GM13977 (cell line): ENCODE results near the gene MARCHF3.
"Not testable (repeated sequence)": the region's sequence is repeated elsewhere in the genome, so short reads cannot be mapped to it uniquely, and the experiment has no call there.

Source experiments
- DNase-seq: peaks from one replicate; pipeline ENCODE4 v3.0.0; 2012; ENCODE audit warnings: low spot score
- in situ Hi-C: fragments of 300-500 bp; cut with MboI; formaldehyde crosslinking; loops from one replicate; pipeline ENCODE4 v1.12.0; 2022; ENCODE audit warnings: low sequenced_read_pairs, low pct_unique_long_range_greater_than_20kb, mixed read lengths, inconsistent platforms; ENCODE audit not compliant: unreplicated experiment
- TF ChIP-seq, protein P1 (sequence below): IDR thresholded peaks from 2 replicates; pipeline ENCODE4 v1.5.1; 2012; ENCODE audit warnings: mild to moderate bottlenecking, control low read depth; ENCODE audit not compliant: insufficient read depth; ENCODE audit errors: extremely low read depth, missing control alignments

Gene MARCHF3

DNA sequence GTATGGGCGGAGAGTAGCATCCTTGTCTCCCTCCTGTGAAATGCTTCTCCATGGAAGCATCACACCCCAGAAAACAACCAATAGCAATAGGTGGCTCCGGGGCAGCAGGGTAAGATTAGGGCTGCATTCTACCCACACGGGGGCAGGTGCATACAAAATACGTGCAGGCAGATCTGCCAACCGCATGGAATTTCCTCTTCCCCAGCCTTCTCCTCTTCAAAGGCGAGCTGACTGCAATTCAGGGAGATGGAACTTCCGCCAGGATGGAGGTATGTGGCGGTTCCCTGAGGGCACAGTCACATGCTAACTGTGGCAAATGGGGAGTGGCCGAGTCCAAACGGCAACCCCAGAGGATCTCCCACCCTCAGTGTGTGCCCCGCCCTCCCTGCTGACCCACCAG is 171.9 kb downstream of the MARCHF3 start:
- in situ Hi-C loops = loop anchor here (25.0 kb wide), 1 partner anchor 454 kb away; no protein-coding TSS in a partner anchor
- TF ChIP-seq, protein P1, sequence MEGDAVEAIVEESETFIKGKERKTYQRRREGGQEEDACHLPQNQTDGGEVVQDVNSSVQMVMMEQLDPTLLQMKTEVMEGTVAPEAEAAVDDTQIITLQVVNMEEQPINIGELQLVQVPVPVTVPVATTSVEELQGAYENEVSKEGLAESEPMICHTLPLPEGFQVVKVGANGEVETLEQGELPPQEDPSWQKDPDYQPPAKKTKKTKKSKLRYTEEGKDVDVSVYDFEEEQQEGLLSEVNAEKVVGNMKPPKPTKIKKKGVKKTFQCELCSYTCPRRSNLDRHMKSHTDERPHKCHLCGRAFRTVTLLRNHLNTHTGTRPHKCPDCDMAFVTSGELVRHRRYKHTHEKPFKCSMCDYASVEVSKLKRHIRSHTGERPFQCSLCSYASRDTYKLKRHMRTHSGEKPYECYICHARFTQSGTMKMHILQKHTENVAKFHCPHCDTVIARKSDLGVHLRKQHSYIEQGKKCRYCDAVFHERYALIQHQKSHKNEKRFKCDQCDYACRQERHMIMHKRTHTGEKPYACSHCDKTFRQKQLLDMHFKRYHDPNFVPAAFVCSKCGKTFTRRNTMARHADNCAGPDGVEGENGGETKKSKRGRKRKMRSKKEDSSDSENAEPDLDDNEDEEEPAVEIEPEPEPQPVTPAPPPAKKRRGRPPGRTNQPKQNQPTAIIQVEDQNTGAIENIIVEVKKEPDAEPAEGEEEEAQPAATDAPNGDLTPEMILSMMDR = no peak
- no peak for DNase-seq

DNA sequence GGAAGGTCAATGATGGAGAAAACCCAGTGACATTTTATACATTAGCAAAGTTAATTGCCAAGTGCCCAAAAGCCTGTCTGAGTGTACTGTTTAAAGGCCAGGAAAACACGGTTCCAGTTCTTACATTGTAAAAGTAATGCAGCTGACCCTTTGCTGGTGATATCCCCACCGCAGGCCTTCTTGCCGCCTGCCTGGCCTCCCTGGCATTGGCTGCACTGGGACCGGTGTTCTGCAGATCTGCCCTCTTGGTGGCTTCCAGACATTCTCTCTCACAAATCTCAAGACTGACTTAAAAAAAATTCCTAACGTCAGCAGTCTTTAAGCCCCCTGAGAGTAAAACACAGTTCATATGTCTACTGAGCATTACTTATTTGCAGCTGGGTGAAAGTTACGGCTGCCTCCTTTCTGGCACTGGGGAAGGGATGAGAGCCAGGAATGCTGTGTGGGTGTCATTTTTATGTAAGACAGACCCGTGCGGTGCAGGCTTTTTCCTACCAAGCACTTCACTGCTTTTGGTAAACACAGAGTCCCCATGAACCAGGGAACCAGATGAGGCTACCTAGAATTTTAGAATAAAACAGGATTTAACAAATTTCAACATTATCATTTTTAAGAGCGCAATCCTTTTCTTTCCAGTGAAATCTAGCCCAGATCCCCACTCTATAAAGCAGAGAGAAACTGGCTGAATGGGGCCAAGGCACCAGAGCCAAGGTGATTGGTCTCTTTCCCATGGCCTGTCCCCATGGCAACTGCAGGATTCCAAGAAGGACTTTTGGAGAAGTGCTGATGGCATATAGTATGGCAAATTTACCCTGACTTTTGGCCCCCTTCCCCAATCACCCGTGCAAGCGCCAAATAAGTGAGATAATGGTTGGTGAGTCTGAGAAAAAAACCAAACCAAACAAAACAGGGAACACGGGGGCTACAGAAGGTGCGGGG is 172.6 kb downstream of the MARCHF3 start:
- no peak for DNase-seq
- TF ChIP-seq, protein P1 = no peak
- in situ Hi-C loops = loop anchor here (25.0 kb wide), 1 partner anchor 455 kb away; no protein-coding TSS in a partner anchor

DNA sequence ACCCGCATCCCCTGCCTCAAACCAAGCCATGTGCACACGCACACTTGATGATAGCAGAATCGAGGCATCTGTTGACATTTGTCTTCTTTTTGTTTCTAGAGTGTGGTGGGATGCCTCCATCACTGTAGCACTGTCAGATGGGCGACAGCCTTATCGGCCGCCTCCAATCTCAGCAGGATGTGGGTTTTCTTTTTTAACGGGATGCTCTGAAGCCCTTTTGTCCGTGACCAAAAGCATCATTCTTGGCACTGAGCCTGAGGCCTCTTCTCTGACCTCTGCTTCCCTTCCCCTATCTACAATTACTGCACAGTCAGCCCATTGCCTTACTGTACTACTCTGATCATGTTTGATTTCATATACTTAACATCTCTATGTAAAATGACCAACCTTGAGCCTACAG is 175.1 kb downstream of the MARCHF3 start:
- in situ Hi-C loops = loop anchor here (25.0 kb wide), 1 partner anchor 457 kb away; no protein-coding TSS in a partner anchor
- no peak for DNase-seq

DNA sequence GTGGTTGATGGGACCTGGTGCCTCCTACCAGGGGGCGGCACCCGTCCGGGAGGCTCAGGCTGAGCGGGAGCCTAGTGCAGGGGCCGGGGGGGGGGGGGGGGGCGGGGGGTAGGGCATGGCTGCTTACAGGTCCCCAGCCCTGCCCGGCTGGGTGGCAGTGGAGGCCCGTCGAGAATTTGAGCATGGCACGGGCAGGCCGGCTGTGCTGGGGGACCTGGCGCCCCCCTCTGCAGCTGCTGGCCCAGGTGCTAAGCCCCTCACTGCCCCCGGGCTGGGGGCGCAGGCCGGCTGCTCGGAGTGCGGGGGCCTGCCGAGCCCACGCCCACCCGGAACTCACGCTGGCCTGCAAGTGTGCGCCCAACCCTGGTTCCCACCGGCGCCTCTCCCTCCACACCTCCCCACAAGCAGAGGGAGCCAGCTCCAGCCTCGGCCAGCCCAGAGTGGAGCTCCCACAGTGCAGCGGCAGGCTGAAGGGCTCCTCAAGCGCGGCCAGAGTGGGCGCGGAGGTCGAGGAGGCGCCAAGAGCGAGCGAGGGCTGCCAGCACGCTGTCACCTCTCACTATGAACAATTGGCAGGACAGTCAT is 175.7 kb downstream of the MARCHF3 start:
- TF ChIP-seq, protein P1 = no peak
- in situ Hi-C loops = loop anchor here (25.0 kb wide), 1 partner anchor 458 kb away; no protein-coding TSS in a partner anchor
- DNase-seq = no peak

More for the DNA sequence above, 175.1 kb downstream of the MARCHF3 start:
- TF ChIP-seq, protein P1 = no peak

DNA sequence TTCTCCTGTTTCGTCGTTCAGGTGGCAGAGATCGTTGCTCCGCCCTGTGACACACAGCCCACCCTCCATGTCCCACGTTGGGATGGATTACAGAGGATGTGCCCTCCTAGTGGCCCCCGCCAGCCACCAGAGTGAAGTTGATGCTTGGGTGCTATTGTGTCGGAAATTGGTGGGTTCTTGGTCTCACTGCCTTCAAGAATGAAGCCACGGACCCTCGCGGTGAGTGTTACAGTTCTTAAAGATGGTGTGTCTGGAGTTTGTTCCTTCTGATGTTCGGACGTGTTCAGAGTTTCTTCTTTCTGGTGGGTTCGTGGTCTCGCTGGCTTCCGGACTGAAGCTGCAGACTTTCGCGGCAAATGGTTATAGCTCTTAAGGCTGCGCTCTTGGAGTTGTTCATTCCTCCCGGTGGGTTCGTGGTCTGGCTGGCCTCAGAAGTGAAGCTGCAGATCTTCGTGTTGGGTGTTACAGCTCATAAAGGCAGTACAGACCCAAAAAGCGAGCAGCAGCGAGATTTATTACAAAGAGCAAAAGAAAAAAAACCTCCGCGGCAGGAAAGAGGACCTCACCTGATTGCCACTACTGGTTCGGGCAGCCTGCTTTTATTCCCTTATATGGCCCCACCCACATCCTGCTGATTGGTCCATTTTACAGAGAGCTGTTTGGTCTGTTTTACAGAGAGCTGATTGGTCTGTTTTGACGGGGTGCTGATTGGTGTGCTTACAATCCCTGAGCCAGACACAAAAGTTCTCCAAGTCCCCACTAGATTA is 176.6 kb downstream of the MARCHF3 start:
- DNase-seq = not testable (repeated sequence)
- in situ Hi-C loops = loop anchor here (25.0 kb wide), 1 partner anchor 459 kb away; no protein-coding TSS in a partner anchor

DNA sequence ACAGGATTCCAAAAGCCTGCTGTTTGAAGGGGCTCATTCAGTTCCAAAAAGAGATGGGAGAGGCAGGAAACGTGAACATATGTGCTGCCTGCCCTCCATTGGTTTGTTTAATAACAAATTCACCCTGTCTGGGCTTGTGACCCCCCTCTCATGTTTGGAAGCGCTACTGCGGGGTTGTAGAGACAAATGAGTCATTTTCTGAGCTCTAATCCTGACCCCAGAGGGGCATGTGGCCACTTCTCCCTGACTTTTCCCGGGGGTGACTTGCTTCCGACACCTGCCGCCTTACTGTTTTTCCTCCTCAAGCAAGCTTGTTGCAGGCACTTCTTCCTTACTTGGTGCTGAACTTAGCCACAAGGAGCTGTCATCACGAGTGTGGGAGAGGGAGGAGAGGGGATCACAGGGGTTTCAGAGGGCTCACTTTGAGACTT is 177.5 kb downstream of the MARCHF3 start:
- TF ChIP-seq, protein P1 = no peak
- in situ Hi-C loops = loop anchor here (25.0 kb wide), 1 partner anchor 459 kb away; no protein-coding TSS in a partner anchor
- DNase-seq = no peak
